CD4-positive, alpha-beta T cell treated with Interleukin-21 for 1 hour (primary cell): ENCODE measurements around the gene HSPA12A.

Source experiments
- DNase-seq: peaks from one replicate; pipeline ENCODE4 v3.0.0-alpha.2; 2020

Gene HSPA12A, protein sequence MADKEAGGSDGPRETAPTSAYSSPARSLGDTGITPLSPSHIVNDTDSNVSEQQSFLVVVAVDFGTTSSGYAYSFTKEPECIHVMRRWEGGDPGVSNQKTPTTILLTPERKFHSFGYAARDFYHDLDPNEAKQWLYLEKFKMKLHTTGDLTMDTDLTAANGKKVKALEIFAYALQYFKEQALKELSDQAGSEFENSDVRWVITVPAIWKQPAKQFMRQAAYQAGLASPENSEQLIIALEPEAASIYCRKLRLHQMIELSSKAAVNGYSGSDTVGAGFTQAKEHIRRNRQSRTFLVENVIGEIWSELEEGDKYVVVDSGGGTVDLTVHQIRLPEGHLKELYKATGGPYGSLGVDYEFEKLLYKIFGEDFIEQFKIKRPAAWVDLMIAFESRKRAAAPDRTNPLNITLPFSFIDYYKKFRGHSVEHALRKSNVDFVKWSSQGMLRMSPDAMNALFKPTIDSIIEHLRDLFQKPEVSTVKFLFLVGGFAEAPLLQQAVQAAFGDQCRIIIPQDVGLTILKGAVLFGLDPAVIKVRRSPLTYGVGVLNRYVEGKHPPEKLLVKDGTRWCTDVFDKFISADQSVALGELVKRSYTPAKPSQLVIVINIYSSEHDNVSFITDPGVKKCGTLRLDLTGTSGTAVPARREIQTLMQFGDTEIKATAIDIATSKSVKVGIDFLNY

DNA sequence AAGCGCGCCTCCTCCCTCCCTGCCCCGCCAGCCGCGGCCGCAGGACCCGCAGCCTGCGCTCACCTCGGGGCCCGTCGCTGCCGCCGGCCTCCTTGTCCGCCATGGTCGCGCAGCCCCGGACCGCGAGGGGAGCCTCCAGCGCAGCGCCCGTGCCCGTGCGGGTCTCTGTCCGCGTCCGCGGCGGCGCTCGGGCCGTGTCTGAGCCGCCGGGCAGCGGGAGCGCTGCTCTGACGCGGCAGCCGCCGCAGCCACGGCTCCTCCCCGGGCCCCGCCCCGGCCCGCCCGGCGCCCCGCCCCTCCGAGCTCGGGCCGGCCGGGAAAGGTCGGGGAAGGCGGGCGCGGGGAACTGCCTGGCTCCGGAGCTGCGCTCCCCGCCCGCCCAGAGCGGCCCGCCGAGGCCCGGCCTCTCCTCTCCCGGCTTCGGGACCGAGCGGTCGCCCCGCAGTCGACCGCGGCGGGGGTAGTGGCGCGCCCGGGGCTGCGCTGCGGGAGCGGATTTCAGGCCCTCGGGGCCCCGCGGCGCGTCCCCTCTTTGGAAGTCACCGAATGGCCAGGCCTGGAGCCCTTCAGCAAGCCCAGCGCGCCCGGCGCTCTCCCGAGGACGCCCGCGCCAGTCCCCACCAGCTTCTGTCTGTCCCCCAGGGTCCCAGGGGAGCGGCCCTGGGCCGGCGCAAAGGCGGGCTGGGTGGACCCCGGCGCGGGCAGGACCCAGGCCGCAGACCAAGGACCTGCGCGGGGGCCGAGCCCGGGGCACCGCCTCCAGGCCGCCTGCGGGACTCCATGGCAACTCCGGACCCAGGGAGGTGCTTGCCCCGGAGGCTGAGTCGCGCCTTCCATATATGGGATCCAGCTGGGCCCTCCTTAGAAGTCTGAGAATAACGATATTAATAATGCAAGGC lies at the start of gene HSPA12A:
Gene HSPA12A (minus strand): TSS at position 200 of the 899 bp plus-strand sequence. CDS start 97 bp downstream, at position 103.
- DNase-seq, result peak; percentile 40

DNA sequence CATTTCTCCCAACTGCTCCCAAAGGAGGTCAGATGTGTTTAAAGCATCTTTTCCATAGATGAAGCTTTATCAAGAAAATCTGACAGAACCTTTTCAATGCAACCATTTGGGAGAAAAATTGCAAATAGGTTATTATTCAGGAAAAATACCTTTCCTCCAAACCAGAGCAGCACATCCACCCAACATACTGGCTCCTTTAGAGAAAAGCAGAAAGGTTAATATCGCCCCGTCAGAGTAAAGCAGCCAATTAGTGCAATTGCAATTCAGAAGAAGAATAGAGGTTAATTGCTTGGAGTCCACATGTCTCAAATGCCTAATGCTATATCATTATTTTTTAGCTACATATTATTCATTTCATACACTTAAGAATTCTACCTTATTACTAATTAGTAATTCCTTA lies 48.9 kb upstream of the HSPA12A start:
- no peak for DNase-seq

DNA sequence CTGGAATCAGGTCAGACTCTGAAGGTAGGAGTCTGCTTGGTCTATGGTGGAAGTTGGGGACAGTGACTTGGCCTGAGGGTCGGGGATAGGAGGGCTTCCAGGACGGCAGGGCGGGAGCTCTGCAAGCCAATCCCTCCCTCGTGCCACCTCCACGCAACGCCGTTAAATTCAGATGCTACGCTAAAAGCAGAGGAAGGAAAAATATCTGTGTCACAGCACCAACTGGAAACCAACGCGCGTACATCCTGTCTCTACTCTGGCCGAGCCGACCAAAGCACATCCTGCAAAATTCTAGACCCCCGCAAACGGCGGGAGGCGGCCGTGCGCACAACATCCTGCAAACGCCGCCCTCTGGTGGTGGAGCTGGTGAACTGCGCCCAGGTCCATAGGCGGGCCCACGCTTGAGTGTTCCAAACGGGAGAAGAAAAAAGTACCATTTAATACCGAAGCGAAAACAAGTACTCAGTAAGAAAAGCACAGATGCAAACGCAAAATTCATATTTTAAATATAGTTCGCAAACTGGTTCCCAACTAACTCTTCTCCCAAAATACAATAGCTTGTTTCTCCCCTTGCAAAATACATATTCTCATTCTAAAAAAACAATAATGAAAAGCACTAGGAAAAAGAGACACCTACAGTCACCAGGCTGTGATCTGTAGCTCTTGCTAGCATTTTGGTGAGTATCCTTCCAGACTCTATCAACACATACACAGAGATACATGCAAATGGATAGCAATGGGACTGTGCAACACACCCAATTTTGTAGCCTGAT lies 45.7 kb upstream of the HSPA12A start:
- DNase-seq, result peak; percentile 66

DNA sequence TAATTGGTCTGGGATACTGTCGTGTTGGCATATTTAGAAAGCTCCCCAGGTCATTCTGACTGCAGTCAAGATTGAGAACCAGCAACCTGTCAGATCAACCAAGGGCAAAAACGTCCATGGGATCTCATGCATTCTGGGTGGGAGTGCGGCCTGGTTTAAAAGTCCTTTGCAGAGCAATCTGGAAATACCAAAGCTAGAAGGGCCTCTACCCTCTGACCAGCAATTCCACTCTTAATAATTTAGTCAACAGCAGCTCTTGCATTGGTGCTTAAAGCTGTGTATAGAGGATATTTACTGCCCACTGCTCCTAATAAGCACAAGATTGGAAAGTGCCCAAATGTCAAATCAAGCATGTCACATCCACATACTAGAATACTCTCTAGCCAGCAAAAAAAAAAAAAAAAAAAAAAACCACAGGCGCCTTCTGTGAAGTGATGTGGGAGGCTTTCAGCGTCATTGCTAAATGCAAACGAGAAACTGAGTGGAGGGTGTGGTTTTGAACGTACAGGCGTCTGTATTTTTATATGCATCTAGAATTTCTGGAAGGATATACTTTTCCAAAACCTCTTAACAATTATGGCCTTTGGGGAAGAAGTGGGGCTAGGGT lies 44.8 kb upstream of the HSPA12A start:
- no peak for DNase-seq

DNA sequence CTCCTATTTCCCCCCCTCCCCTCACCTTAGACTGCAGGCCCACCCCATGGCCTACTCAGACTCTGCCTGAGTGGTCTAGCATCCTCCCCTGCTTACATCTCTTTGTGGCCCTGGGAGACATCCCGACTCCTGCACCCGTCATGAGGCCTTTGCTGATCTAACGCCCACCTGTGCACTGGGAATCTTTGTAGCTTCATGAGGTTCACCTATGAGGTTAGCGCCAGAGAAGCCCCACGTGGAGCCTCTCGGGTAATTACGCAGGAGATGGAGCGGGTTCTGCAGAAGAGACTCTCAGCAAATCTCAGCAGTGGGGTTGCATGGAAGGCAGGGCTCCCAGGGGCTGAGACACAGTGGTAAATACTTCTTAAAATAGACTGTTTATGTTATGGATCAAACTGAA lies 43.5 kb upstream of the HSPA12A start:
- no peak for DNase-seq

DNA sequence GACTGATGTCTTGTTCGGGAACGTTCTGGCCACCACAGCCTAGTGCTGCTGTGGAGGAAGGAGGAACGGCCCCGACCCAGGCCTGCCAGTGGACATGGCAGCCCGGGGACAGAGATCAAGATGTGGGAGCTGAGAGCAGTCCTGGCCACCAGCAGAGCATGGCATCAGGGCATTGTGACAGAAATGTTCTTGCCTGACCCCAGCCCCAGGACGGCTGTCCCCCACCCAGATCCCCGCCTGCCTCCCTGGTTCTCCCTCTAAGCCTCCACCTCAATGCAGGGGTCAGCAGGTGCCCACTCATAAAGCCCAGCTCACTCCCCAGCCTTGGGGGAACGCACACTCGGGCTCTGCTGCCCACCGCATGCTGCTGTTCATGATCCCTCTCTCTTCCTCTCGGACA lies 42.9 kb upstream of the HSPA12A start:
- no peak for DNase-seq

DNA sequence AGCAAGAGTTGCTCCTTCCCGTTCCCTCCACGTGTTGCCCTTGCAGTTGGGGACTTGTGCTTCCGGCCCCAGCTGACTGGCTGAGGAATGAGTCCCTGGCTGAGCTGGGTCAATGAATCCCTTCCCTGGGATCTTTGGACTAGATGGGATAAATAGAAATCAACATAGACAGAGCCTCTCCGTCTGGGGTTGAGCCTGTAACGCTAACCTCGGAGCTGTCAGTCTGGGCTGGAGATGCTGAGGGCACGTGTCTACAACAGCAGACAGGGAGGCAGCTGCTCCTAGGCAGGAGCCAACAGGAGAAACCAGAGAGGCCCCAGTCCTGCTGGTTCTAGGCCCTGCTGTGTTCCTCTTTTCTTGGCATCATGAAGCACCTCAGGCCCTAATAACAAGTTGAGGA lies 42.3 kb upstream of the HSPA12A start:
- no peak for DNase-seq

DNA sequence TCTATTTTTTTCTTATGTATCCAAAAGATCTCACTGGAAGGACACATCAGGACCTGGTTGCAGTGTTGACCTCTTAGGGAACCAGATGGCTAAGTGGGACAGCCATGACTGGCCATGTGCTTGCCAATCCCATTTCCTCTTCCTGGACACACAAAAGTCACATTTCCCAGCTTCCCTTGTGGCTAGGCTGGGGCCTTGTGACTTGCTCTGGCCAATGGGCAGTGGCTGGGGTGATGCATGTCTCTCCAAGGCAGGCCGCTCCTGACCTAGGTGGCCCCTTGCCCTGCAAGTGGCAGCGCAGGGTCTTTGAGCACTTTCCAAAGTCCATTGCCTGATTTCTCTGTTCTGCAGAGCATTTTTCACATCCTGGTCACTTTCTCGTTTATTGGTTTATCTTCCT lies 41.7 kb upstream of the HSPA12A start:
- DNase-seq, result no peak

DNA sequence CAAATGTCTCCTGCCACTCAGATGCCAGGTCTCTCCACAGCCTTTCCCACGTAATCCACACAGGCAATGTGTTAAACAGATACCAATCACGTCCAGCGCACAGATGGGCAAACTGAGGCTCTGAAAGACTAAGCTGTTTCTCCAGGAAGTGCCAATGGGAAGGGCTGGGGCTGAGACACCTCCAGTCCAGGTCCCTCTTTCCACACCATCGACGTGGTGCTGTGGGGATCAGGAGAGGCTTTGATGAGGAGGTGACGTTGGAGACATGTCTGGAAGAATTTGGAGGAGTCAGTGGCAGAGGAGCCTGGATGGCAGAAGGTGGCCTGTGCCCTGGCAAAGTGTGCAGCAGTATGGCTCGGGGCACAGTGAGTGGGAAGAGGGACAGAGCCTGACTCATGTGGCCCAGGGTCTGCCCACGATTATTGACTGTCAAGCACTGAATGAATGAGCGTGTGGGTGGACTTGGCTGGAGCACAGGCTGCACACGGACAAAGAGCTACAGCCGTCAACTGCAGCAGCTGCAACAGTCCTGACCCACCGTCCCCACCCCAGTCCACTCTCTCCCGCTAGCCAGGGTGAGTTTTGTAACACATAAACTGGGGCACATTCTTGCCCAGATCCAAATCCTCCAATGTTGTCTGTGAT lies 40.8 kb upstream of the HSPA12A start:
- no peak for DNase-seq

DNA sequence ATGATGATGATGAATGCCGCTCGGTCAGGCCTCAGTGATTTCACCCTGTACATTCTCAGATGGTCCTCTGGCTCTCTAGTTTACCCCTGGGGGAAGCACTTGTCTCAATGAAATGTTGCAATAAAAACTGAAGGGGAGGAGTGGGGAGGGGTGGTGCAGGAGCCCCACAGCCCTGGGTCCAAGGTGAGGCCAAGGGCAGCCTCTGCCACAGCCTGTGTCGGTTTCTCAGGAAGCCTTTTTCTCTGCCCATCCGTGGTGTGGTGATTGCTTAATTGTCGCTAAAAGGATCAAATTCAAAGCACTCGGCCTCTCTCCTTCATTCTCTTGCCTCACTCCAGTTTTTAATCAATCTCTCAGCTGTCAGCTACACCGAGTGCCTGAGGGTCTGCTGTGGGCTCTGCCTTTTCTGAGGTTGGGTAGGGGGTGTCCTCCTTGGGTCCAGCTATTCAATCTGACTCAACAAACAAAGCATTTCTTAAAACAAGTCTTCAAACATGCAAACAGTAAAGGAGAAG lies 39.1 kb upstream of the HSPA12A start:
- DNase-seq, result no peak

DNA sequence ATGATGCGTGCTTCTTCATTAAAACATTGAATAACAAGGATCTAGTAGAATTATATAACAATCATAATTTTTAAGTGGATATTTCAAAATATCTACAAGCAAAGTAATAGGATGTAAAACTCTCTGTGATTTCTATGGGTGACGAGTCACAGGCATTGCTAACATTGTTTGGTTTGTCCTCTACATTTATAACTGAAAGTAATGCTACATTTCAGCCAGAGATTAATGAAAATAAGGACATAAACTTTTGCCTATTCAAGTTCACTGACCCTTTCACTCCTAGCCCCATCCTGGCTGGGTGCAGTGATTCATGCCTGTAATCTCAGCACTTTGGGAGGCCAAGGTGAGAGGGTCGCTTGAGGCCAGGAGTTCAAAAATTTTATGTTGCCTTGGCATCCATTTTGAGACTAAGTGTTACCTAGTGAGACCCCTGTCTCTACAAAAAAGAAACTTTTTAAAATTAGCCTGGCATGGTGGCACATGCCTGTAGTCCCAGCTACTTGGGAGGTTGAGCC lies 38.4 kb upstream of the HSPA12A start:
- DNase-seq, result no peak

DNA sequence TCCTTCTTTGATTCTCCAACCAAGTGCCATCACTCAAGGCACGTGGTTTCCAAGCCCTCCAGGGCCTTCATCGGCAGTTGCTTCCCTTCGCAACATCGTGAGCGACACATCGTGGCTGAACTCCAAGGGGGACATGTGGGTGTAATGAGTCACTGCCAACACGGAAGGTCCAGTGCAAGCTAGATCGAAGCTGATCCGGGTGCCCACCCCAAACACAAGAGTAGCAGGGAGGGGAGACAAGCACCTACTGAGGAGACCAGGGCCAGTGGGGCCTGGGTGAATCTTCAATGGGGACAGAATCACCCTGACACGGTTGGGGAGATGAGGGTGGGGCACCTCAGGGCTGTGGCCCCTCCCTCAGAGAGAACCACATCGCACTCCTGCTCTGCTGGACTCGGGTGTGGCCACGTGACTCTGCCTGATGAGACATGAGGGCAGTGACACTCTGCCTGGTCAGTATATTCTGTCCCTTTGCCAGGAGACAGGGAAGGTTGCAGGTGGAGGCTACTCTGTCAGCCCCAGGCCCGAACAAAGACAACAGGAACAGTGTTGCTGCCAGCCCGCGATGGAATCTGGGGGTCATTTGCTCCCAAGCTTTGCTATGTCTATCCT lies 36.8 kb upstream of the HSPA12A start:
- no peak for DNase-seq

DNA sequence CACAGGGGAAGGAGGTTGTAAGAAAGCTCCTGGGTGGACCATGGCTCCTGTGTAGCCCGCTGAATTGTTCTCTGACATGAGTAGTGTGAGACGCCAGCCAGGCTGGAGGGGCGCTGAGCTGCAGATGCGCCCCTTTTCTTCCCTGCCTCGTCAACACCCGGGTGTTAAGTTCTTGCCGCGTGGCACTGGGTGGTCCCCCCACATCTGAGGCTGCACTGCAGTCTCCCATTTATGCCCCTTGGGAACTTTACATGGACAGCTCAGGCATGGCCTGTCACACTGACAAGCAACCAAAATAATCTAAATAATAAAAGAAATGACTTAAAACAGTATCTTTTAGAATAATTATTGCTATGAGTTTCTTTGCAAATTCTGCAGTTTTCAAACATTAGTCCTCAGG lies 34.6 kb upstream of the HSPA12A start:
- no peak for DNase-seq

DNA sequence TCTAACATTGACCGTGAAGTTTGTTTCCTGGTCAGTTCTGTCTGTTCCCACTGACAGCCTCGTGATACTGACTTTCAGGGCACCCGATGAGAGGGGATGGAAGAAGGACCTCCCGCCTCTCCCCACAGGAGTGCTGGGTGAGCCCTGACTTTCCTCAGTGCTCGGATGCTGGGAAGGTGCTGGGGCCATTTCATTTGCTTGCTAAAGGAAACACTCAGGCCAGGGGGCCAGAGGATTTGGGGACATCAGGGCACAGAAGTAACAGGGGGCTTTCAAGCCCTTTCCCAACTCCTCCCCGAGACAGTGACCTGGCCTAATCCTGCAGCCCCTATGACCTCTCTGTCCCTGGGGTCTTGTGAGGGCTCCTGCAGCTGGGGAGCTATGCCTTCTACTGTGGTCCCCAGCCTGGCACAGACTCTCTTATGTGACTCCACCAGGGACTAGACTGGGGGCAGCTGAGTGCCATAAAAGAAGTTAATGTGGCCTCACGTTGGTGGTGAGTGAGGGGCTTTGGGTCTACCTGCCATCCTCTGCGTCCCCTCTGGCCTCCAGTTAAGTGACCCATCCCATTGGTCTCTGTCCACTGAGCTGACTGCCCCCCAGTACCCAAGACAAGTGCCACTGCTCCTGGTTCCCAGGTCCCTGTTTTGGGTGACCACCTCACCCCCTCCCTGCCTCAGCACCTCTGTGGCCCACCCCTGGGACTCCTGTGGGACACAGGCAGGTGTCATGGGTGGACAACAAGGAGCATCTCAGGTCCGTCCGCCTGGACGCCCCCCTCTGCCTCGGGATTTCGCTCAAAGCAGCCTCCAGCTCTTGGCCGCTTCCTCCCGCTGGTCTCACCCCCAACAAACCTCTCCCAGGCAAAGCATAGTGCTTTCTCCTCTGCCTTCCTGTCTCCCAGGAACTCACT lies 33.4 kb upstream of the HSPA12A start:
- no peak for DNase-seq

DNA sequence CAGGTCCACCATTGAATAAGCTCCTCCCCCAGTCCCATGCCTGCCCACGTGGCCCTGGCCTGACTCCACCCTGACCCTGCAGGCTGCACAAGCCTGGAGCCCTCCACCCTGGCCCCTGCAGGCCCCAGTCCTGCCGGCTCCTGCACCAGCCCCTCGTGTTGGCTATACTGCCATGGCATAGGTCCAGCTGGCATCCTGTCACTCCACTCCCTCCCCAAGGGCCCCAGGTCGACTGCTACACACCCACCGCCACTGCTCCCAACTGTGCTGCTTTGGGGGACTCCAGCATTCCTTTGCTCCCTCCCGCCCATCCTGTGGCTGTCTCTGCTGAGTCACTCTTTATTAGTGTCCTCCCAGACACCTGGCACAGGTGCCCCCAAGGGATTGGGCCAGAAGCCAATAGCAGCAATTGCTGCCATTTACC lies 32.4 kb upstream of the HSPA12A start:
- no peak for DNase-seq

DNA sequence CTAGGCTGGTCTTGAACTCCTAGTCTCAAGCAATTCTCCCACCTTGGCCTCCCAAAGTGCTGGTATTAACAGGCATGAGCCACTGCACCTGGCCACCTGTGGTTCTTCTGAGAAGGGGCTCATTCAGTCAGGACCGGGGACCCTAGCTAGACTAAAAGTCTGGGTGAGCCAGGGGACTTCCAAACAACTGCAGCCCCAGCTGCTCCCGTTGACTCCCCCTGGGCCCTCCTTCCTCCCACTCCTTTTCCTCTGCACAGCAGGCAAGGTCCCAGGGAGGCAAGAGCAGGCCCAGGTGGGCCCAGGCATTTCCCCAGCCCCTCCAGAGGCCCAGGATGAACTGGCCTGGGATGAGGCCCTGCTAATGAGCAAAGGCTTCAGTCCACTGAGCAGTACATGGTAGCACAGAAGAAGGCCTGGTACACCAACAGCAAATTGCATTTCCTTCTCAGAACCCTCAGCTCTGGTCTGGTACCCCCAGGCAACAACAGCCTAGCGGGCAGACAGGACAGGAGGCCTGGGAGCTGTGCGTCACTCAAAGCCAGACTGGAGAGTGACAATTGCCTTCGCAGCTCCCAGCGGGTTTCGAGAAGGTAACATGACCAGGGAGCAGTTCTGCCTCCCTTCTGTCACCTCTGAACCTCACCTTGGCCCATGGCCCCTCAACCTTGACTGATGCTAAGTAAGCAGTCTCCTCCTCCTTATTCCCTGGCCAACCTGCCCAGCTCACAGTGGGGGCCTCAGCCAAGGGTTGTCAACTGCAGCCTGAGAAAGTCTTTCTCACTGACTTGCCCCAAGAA lies 30.7 kb upstream of the HSPA12A start:
- DNase-seq, result no peak

DNA sequence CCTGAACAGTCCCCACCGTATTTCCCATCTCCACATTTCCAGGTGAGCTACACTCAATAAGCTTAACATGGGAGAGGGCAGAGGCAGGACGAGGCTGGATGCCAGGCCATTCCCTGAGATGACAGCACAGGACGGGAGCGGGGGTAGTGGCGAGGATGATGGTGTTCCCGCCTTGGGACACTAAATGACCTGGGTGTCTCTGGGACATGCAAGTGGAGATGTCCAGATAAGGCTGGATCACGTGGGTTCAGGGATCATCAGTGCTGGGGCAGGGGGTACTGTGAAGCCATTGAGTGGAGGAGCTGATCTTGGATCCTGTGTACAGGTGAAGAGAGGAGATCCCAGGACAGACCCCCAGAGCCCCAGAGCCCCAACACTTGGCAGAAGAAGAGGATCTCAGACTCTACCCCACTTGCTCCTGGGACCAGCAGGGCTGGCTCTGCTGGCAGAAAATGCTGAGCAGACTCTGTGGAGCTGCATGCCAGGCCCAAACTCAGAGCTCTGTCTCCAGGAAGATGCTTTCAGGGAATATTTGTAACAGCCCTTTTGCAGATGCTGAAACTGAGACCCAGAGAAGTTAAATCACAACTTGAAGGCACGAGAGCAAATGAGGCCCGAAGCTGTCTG lies 29.7 kb upstream of the HSPA12A start:
- no peak for DNase-seq
